Coronary artery (tissue), 2 donors: ENCODE data around the gene ZAP70.
"Not testable (repeated sequence)": the region's sequence is repeated elsewhere in the genome, so short reads cannot be mapped to it uniquely, and the experiment has no call there.

Experiments
- DNase-seq: peaks from one replicate; pipeline ENCODE4 v3.0.0-alpha.2; 2017; ENCODE audit warnings: low spot score
- H3K27ac ChIP-seq, 2 donors: fragments of 200-600 bp; sonication (generic); one replicate each; pipeline ENCODE4 v1.5.1; 2016 to 2019
- H3K4me3 ChIP-seq: fragments of 200-600 bp; sonication (generic); 2 replicates; pipeline ENCODE4 v1.5.1; 2016; ENCODE audit warnings: mild to moderate bottlenecking, moderate library complexity
- CTCF ChIP-seq: fragments of 200-600 bp; sonication (generic); IDR thresholded peaks from one replicate; pipeline ENCODE4 v1.5.1; 2019; ENCODE audit warnings: antibody characterized with exemption

Gene ZAP70

GRCh38 chr2:97678298-97678697, 35.1 kb upstream of the ZAP70 start:
- no peak for DNase-seq
- no peak overlapping the region for H3K27ac ChIP-seq
- H3K4me3 ChIP-seq: no peak overlapping the region
- TF ChIP-seq CTCF: no peak

GRCh38 chr2:97687235-97687634, 26.1 kb upstream of the ZAP70 start:
- not testable (repeated sequence) for H3K27ac ChIP-seq, H3K4me3 ChIP-seq, DNase-seq

GRCh38 chr2:97688062-97688827, 25.1 kb upstream of the ZAP70 start:
- H3K4me3 ChIP-seq: no peak overlapping the region
- DNase-seq: no peak
- no peak overlapping the region for H3K27ac ChIP-seq
- no peak for TF ChIP-seq CTCF

- no peak for DNase-seq
- H3K27ac ChIP-seq: no peak overlapping the region
- H3K4me3 ChIP-seq: no peak overlapping the region
- no peak for TF ChIP-seq CTCF
These were observed 22.2 kb upstream of the ZAP70 start for GRCh38 chr2:97691166-97691565.

- Histone ChIP-seq H3K4me3 (no peak overlapping the region), H3K27ac (no peak overlapping the region)
- DNase-seq: no peak
- no peak for TF ChIP-seq CTCF
These were observed 19.9 kb upstream of the ZAP70 start for GRCh38 chr2:97693476-97693875.

- TF ChIP-seq CTCF: no peak
- Histone ChIP-seq H3K4me3 (no peak overlapping the region), H3K27ac (no peak overlapping the region)
- no peak for DNase-seq
These were observed 17.6 kb upstream of the ZAP70 start for GRCh38 chr2:97695744-97696143.

- H3K4me3 ChIP-seq: peak overlapping the region; percentile 13
- peak; percentile 81 for TF ChIP-seq CTCF
- DNase-seq: peak; percentile 91
- no peak overlapping the region for H3K27ac ChIP-seq
These were observed 15.8 kb upstream of the ZAP70 start for GRCh38 chr2:97697252-97698235.
